GM12872 (cell line): ENCODE measurements around the gene ITGA7.

Source experiments
- CTCF ChIP-seq: IDR thresholded peaks from 3 replicates; pipeline ENCODE4 v1.5.1; 2011; ENCODE audit warnings: low read depth, mild to moderate bottlenecking, low read length, moderate library complexity; ENCODE audit not compliant: insufficient read depth

Gene ITGA7

GRCh38 chr12:55705782-55706402 lies 1.8 kb downstream of the ITGA7 start:
- TF ChIP-seq CTCF: peak; percentile 61

- TF ChIP-seq CTCF: no peak
Observed at GRCh38 chr12:55704824-55705718, 2.6 kb downstream of the ITGA7 start.

- TF ChIP-seq CTCF: no peak
Observed at GRCh38 chr12:55703901-55704761, 3.6 kb downstream of the ITGA7 start.

- TF ChIP-seq CTCF: no peak
Observed at GRCh38 chr12:55703288-55703687, 4.4 kb downstream of the ITGA7 start.

- TF ChIP-seq CTCF: no peak
Observed at GRCh38 chr12:55702861-55703260, 4.8 kb downstream of the ITGA7 start.

- TF ChIP-seq CTCF: no peak
Observed at GRCh38 chr12:55700255-55701018, 7.3 kb downstream of the ITGA7 start.
